Fibroblast of the aortic adventitia (primary cell): Measurements from ENCODE around the gene MAD1L1. TPM values are rescaled to one million over a fixed set of nuclear protein-coding genes. Genes with fewer than 3 reads are reported as not detected.

Experiments
- DNase-seq: peaks from one replicate; pipeline ENCODE4 v3.0.0-alpha.2; 2010; ENCODE audit warnings: low read depth
- H3K4me3 ChIP-seq: 2 replicates; pipeline ENCODE4 v1.5.1; 2011; ENCODE audit warnings: low read depth, mild to moderate bottlenecking, control low read depth, low read length, moderate library complexity
- CTCF ChIP-seq: IDR thresholded peaks from 2 replicates; pipeline ENCODE4 v1.5.1; 2011; ENCODE audit warnings: mild to moderate bottlenecking, low read length, control low read depth, inconsistent platforms; ENCODE audit not compliant: insufficient read depth
- total RNA-seq: library from RNA; depleted of rRNA; stranded (reverse); fragments of >200 nt; gene quantifications from 2 replicates; pipeline ENCODE4 v1.2.3, GENCODE V29; 2012; ENCODE audit warnings: low replicate concordance

The MAD1L1 gene
- total RNA-seq, 1 donor, result 22.9 TPM

GRCh38 chr7:2276107-2276506, 43.4 kb upstream of the MAD1L1 start:
- DNase-seq, result no peak
- TF ChIP-seq CTCF, result no peak
- no peak overlapping the region for H3K4me3 ChIP-seq

- no peak overlapping the region for H3K4me3 ChIP-seq
- TF ChIP-seq CTCF, result no peak
- DNase-seq, result no peak
Observed at GRCh38 chr7:2275101-2275500, 42.4 kb upstream of the MAD1L1 start.

GRCh38 chr7:2274666-2275065, 41.9 kb upstream of the MAD1L1 start:
- no peak overlapping the region for H3K4me3 ChIP-seq
- DNase-seq, result no peak
- no peak for TF ChIP-seq CTCF

- H3K4me3 ChIP-seq, result no peak overlapping the region
- no peak for DNase-seq
- TF ChIP-seq CTCF, result no peak
Observed at GRCh38 chr7:2273866-2274265, 41.1 kb upstream of the MAD1L1 start.

DNA sequence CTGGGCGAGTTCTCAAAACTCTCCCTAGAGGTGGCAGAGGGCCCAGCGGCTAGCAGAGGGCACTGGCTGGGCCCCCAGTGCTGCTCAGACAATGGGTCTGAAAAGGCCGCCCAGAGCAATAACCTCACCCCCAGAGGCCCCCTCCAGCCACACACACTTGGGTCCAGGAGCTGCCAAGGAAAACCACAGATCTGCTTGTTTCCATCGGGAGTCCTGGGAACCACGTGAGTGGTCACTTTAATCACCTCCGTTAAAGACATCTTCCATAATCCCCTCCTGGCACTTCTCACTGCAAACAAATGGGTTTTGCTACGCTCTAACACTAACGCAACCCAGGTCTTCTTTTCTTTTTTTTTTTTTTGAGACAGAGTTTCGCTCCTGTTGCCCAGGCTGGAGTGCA, 39.3 kb upstream of the MAD1L1 start:
- no peak overlapping the region for H3K4me3 ChIP-seq
- no peak for DNase-seq
- TF ChIP-seq CTCF, result no peak

- TF ChIP-seq CTCF, result no peak
- no peak overlapping the region for H3K4me3 ChIP-seq
- DNase-seq, result no peak
Observed at GRCh38 chr7:2271273-2272026, 38.7 kb upstream of the MAD1L1 start.

- no peak for DNase-seq
- no peak for TF ChIP-seq CTCF
- no peak overlapping the region for H3K4me3 ChIP-seq
Observed at GRCh38 chr7:2270495-2270894, 37.8 kb upstream of the MAD1L1 start.
